Brain microvascular endothelial cell (primary cell): ENCODE results near the gene MLN.

Source experiments
- DNase-seq: peaks from one replicate; pipeline ENCODE4 v3.0.0-alpha.2; 2020
- H3K27ac ChIP-seq: fragments of 250-450 bp; sonication (Bioruptor Pico); 2 replicates; pipeline ENCODE4 v1.5.1; 2020; ENCODE audit warnings: mild to moderate bottlenecking, moderate library complexity
- H3K27me3 ChIP-seq: fragments of 250-450 bp; sonication (Bioruptor Pico); replicated peaks from 2 replicates; pipeline ENCODE4 v1.5.1; 2020; ENCODE audit warnings: mild to moderate bottlenecking
- H3K36me3 ChIP-seq: fragments of 250-450 bp; sonication (Bioruptor Pico); replicated peaks from 2 replicates; pipeline ENCODE4 v1.5.1; 2020; ENCODE audit warnings: mild to moderate bottlenecking
- H3K4me3 ChIP-seq: 2 replicates; pipeline ENCODE4 v1.5.1; 2011; ENCODE audit warnings: low read depth, mild to moderate bottlenecking, control low read depth, low read length, moderate library complexity
- in situ Hi-C: cut with HindIII; loops from 2 replicates; pipeline ENCODE4 v1.10.0; 2017; ENCODE audit warnings: low sequenced_read_pairs, low pct_ligation_motif_present
- TF ChIP-seq, protein P1 (sequence below): IDR thresholded peaks from 2 replicates; pipeline ENCODE4 v1.5.1; 2011; ENCODE audit warnings: low read depth, mild to moderate bottlenecking, moderate library complexity, low read length, control low read depth, inconsistent platforms; ENCODE audit errors: missing control alignments

MLN gene

DNA sequence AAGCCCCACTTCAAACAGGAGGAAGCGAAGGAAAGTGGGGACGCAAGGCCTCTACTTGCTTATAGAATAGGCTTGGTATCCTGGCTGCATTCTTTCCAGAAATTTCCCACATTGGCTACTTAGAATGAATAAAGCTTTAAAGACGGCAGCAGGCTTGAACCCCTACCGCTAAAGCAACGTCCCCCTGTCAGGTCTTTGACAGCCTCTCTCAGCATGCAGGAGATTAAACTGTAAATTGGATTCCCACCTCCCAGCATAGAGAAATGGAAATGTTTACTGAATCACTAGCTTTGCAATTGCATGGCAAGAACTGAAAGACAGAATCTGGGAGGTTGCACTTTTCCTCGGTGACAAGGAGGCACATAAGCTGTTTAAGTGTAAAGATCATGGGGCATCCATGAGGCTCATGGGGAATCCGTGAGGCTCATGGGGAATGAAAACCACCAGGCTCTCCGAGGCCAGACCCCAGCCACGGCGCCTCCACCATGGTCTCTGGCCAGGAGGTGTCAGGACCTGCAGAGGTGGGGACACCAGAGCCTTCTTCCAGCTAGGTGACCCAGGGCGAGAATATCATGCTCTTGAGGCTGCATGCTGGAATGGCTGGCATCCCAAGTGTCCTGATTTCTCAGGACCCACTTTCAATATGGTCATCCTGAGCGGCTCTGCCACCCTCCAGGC, 25.2 kb downstream of the MLN start:
- in situ Hi-C loops = no loop called here
- TF ChIP-seq, protein P1, sequence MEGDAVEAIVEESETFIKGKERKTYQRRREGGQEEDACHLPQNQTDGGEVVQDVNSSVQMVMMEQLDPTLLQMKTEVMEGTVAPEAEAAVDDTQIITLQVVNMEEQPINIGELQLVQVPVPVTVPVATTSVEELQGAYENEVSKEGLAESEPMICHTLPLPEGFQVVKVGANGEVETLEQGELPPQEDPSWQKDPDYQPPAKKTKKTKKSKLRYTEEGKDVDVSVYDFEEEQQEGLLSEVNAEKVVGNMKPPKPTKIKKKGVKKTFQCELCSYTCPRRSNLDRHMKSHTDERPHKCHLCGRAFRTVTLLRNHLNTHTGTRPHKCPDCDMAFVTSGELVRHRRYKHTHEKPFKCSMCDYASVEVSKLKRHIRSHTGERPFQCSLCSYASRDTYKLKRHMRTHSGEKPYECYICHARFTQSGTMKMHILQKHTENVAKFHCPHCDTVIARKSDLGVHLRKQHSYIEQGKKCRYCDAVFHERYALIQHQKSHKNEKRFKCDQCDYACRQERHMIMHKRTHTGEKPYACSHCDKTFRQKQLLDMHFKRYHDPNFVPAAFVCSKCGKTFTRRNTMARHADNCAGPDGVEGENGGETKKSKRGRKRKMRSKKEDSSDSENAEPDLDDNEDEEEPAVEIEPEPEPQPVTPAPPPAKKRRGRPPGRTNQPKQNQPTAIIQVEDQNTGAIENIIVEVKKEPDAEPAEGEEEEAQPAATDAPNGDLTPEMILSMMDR = no peak
- no peak overlapping the region for H3K4me3 ChIP-seq
- peaks cover 80% of the 10 kb centered on the region for H3K36me3 ChIP-seq
- no peak overlapping the region for H3K27ac ChIP-seq
- no peaks in the 10 kb centered on the region for H3K27me3 ChIP-seq
- no peak for DNase-seq

DNA sequence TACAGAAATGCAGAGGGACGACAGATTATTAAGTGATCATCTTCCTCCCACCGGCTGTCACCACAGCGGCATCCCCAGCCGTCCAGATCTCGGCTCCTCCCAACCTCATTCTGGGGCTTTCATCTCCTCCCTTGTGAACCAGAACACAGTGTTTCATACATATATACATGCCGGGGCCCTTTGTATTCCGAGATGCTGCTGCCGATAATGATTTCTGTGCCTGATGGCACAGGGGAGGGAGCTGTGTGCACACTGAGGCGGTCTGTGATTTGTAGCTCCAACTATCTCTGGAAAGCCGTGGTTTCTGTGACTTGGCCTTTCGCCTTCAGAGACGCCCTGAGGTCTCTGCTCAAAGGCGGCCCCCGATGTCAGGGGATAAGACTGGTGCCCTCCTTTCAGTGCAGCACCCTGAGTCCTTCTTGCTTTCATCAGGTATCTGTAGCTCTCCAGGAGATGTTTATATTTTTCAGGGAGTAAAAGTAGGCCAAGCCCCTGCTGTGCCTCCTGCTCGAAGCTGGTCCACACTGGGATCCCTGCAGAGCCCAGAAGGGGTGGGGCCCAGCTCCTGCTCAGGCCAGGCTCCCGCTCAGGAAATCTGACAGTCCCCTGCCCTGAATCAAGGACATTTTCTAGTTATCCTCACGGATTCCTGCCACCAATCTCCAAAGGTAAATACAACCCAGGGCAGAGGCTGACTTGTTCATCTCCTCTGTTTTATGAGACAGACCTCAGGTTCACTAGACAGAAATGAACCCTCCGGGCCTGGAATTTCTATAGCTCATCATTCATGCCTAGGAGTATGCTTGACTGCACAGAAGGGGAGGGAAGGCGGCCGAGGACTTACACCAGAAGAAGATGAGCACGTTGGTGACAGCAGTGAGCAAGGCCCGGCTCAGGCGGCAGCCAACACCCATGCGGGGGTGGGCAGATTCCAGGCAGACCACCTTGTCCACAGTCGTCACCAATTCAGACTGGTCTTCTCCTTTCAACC, 26.1 kb downstream of the MLN start:
- in situ Hi-C loops = no loop called here
- TF ChIP-seq, protein P1 = no peak
- Histone ChIP-seq H3K27ac (no peak overlapping the region), H3K27me3 (no peaks in the 10 kb centered on the region), H3K4me3 (no peak overlapping the region), H3K36me3 (peaks cover 75% of the 10 kb centered on the region)
- DNase-seq = no peak

DNA sequence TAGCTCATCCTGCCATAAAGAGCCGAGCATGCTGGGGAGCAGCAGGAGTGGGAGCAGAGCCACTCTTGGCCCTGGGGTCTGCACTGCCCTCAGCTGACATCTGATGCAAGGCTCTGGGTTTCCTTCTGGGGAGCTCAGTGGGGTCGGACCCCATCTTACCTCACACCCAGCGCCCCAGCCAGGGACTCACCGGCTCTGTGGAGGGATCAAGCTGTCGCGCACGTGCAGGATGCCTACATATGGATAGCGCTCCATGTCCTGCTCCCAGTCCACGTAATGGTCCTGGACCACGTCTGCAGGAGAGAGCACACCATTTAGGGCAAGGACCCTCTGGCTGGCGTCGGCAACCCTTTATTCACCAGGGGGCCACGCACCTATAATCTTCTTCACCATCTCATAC, 27.0 kb downstream of the MLN start:
- DNase-seq = no peak
- in situ Hi-C loops = no loop called here
- peaks cover 73% of the 10 kb centered on the region for H3K36me3 ChIP-seq
- no peak overlapping the region for H3K27ac ChIP-seq
- no peaks in the 10 kb centered on the region for H3K27me3 ChIP-seq
- H3K4me3 ChIP-seq = no peak overlapping the region
- TF ChIP-seq, protein P1 = no peak

DNA sequence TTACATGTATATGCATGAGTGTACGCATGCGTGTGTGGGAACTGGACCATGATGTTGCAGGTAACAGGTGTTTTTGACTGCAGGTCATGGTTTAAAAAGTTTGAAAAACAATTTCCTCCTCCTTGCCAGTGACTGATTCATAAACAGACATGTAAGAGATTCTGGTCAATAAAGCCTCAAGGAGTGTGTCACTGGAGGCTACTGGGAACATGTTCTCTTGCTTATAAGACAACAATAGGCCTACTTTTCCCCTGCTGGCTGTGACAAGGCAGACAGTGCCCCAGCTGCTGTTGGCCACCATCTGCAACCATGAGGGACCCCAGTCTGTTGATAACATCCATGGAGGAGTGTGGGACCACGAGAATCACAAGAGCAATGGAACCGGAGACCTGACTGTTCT, 27.6 kb downstream of the MLN start:
- in situ Hi-C loops = no loop called here
- H3K4me3 ChIP-seq = no peak overlapping the region
- H3K36me3 ChIP-seq = peaks cover 73% of the 10 kb centered on the region
- TF ChIP-seq, protein P1 = no peak
- H3K27ac ChIP-seq = no peak overlapping the region
- no peaks in the 10 kb centered on the region for H3K27me3 ChIP-seq
- DNase-seq = no peak

DNA sequence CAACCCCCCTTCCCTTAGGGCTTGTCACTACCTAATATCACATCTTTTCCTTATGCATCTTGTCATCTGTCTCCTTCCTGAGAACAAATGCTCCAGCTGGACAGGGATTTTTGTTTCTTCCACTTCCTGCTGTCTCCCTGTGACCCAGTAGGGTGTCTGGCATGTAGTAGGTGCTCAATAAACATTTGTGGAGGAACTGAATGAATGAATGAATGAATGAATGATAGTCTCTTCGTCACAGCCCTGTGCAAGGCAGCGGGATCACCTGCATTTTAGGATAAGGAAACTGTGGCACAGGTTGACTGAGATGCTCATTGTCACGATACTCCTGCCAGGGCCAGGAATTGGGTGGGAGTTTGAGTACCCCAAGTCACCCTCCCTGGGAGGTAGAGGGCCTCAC, 29.0 kb downstream of the MLN start:
- TF ChIP-seq, protein P1 = no peak
- Histone ChIP-seq H3K27ac (no peak overlapping the region), H3K27me3 (no peaks in the 10 kb centered on the region), H3K36me3 (peaks cover 59% of the 10 kb centered on the region), H3K4me3 (no peak overlapping the region)
- in situ Hi-C loops = loop anchor here (25.0 kb wide), 1 partner anchor 363 kb away; the partner anchor contains the start of gene GRM4
- DNase-seq = no peak
